Measurements from ENCODE around the gene DMRT2.
A peak's percentile ranks its signal among the peaks of the same experiment; 100 is the strongest.

DMRT2 gene

DNA sequence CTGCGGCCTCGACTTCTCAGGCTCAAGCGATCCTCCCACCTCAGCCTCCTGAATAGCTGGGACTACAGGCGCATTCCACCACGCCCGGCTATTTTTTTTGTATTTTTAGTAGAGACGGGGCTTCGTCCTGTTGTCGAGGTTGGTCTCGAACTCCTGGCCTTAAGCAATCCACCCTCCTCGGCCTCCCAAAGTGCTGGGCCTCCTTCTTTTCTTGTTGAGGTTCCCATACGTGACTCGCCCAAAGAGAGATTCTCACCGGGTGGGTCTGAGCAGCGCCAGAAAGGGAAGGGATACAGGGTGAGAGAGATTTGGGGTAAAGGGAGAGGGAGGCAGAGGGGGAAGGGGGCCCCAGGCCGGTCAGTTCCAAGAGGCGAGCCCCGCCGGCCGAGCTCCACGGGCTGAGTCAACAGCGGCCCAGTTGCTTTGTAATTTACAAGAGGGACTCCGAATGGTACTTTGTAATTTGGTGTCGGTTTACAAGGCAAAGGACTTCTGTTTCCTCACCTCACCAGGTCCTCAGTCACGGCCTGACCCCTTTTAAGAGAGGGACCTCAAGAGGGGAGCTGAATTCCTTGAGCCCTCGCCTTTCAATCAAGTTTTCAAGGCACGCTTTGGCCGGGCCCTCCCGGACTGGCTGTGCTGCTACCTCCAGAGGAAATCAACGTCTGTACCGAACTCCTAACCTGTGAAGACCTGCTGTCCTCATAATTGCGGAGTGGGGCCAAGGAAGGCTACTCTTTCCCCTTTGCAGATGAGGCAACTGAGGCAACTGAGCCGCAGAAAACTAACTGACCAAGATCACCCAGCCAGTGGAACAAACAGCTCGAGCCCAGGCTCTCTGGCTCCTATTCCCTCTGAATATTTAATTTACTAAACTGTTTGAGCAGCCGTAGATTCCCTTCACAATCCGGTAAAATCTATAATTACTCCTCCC is 3.3 kb upstream of the DMRT2 start:
- peak overlapping the region; percentile 54; the same call in 1 of the 2 replicates for H3K4me3 ChIP-seq (ENCODE audit: low read length)
- TF ChIP-seq CTCF (conservative IDR thresholded peaks at IDR 0.05; ENCODE audit: low read length), result no peak
- no peak for DNase-seq (ENCODE audit: low read depth)

GRCh38 chr9:1047591-1048230 is 2.4 kb upstream of the DMRT2 start:
- no peak for TF ChIP-seq CTCF (conservative IDR thresholded peaks at IDR 0.05; ENCODE audit: low read length)
- peak overlapping the region; percentile 54 for H3K4me3 ChIP-seq (ENCODE audit: low read length)
- peak; percentile 9 for DNase-seq (ENCODE audit: low read depth)

DNA sequence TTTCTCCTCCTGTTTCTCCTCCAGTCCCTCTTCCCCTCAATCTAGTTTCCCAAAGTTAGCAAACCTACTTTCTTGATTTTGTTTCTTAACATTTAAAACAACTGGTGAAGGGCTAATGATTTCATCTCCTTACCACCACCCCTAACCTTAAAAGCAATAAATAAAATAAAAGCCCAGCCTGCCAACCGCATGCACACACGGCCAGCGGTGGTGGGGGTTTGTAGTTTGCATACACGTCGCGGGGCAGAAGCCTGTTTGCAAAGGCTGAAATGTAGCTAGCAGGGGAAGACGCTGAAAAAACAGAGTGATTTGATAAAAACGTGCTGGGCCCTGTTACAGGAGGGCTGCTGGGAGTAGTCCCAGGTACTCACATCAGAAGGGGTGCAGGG is 1.9 kb upstream of the DMRT2 start:
- H3K4me3 ChIP-seq (ENCODE audit: low read length), result peak overlapping the region; percentile 54
- no peak for TF ChIP-seq CTCF (conservative IDR thresholded peaks at IDR 0.05; ENCODE audit: low read length)
- DNase-seq (ENCODE audit: low read depth), result no peak

GRCh38 chr9:1048811-1049210 is 1.3 kb upstream of the DMRT2 start:
- DNase-seq (ENCODE audit: low read depth), result no peak
- TF ChIP-seq CTCF (conservative IDR thresholded peaks at IDR 0.05; ENCODE audit: low read length), result no peak
- no peak overlapping the region for H3K4me3 ChIP-seq (ENCODE audit: low read length)

DNA sequence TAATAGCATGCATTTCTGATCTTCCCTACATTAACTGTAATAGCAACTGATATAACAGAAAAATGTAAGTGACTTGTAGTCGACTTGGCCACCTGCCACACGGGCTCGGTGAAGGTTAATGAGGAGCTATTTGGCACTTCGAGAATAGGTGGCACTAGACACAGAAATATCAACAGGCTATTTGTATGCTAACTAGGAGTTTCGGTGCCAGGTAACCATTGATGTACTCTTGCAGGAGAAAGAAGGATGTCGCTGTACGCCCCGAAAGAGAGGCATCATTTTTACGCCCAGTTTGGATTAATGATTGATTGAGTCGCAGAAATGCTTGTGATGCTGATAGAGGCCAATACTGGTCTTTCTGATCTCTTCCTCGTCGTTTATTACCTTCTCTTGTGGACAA is 516 bp upstream of the DMRT2 start:
- DNase-seq (ENCODE audit: low read depth), result no peak
- no peak overlapping the region for H3K4me3 ChIP-seq (ENCODE audit: low read length)
- no peak for TF ChIP-seq CTCF (conservative IDR thresholded peaks at IDR 0.05; ENCODE audit: low read length)

GRCh38 chr9:1051210-1051583 is 1.0 kb downstream of the DMRT2 start:
- H3K4me3 ChIP-seq (ENCODE audit: low read length), result no peak overlapping the region
- no peak for TF ChIP-seq CTCF (conservative IDR thresholded peaks at IDR 0.05; ENCODE audit: low read length)
- no peak for DNase-seq (ENCODE audit: low read depth)
